CD14-positive monocyte (primary cell): ENCODE results near the gene FAM120A. TPM values are rescaled to one million over a fixed set of nuclear protein-coding genes. Genes with fewer than 3 reads are reported as not detected.

Experiments used
- DNase-seq, 3 donors: peaks; one replicate each; pipeline ENCODE4 v3.0.0-alpha.2; 2011 to 2022
- H2AFZ ChIP-seq: 2 replicates; pipeline ENCODE4 v1.6.0; 2012; ENCODE audit warnings: mild to moderate bottlenecking, low read depth, low read length, inconsistent platforms; ENCODE audit not compliant: insufficient read depth, poor library complexity, severe bottlenecking
- H3K27ac ChIP-seq, 2 donors: 1 replicate in 1 of 2; 2 replicates in 1 of 2; pipeline ENCODE4 v1.5.1; 2012 to 2013; ENCODE audit warnings: low read length in 2 of 2, control low read depth in 1 of 2, inconsistent platforms in 1 of 2, low read depth in 1 of 2, mild to moderate bottlenecking in 1 of 2
- H3K27me3 ChIP-seq, 2 donors: one replicate each; pipeline versions ENCODE4 v1.6.0 to v1.6.1; 2011 to 2013; ENCODE audit warnings: low read length in 2 of 2; ENCODE audit not compliant: control insufficient read depth in 2 of 2, insufficient read depth in 2 of 2
- H3K36me3 ChIP-seq, 2 donors: replicated peaks in 1 of 2; 1 replicate in 1 of 2; 2 replicates in 1 of 2; pipeline versions ENCODE4 v1.5.1 to v1.6.1; 2012 to 2013; ENCODE audit warnings: low read length in 2 of 2, control low read depth in 1 of 2, inconsistent platforms in 1 of 2, mild to moderate bottlenecking in 1 of 2; ENCODE audit not compliant: insufficient read depth in 2 of 2, control insufficient read depth in 1 of 2
- H3K4me1 ChIP-seq, 2 donors: 1 replicate in 1 of 2; 2 replicates in 1 of 2; pipeline versions ENCODE4 v1.5.1 to v1.6.1; 2012 to 2013; ENCODE audit warnings: low read length in 2 of 2, control low read depth in 1 of 2, inconsistent platforms in 1 of 2, mild to moderate bottlenecking in 1 of 2, moderate library complexity in 1 of 2; ENCODE audit not compliant: insufficient read depth in 2 of 2, control insufficient read depth in 1 of 2
- H3K4me2 ChIP-seq: replicated peaks from 2 replicates; pipeline ENCODE3; 2012; ENCODE audit warnings: low read length, moderate library complexity, mild to moderate bottlenecking; ENCODE audit not compliant: poor library complexity, severe bottlenecking; ENCODE audit errors: extremely low read depth
- H3K4me3 ChIP-seq, 3 experiments: fragments of 200-600 bp in 1 of 3; sonication (generic) in 1 of 3; replicated peaks in 1 of 3; 1 replicate in 2 of 3; 2 replicates in 1 of 3; pipeline ENCODE4 v1.5.1; 2011 to 2013; ENCODE audit warnings: low read length in 3 of 3, mild to moderate bottlenecking in 3 of 3, control low read depth in 2 of 3, low read depth in 2 of 3, inconsistent platforms in 1 of 3, moderate library complexity in 1 of 3
- H3K79me2 ChIP-seq: 2 replicates; pipeline ENCODE4 v1.6.0; 2012; ENCODE audit warnings: mild to moderate bottlenecking, control low read depth, inconsistent platforms, low read length, moderate library complexity; ENCODE audit not compliant: insufficient read depth
- H3K9ac ChIP-seq: 2 replicates; pipeline ENCODE4 v1.6.0; 2017; ENCODE audit warnings: low read length, mild to moderate bottlenecking; ENCODE audit not compliant: insufficient read depth, poor library complexity, severe bottlenecking
- H3K9me3 ChIP-seq, 2 donors: replicated peaks in 1 of 2; 1 replicate in 1 of 2; 2 replicates in 1 of 2; pipeline versions ENCODE4 v1.5.1 to v1.6.1; 2012 to 2013; ENCODE audit warnings: low read length in 2 of 2, control low read depth in 1 of 2; ENCODE audit not compliant: control insufficient read depth in 1 of 2, insufficient read depth in 1 of 2
- H4K20me1 ChIP-seq: 2 replicates; pipeline ENCODE4 v1.6.0; 2012; ENCODE audit warnings: mild to moderate bottlenecking, low read length, control low read depth, moderate library complexity; ENCODE audit not compliant: insufficient read depth
- H3K27ac Mint-ChIP-seq, 7 donors: one replicate each; pipeline ENCODE4 v1.8.0; 2020; ENCODE audit warnings: mild to moderate bottlenecking in 7 of 7, mixed read lengths in 7 of 7, moderate library complexity in 6 of 7, inconsistent platforms in 2 of 7
- H3K27me3 Mint-ChIP-seq, 3 donors: one replicate each; pipeline ENCODE4 v1.8.0; 2021 to 2022; ENCODE audit warnings: low read depth in 3 of 3, mild to moderate bottlenecking in 3 of 3, mixed read lengths in 3 of 3, moderate library complexity in 3 of 3, inconsistent platforms in 1 of 3
- H3K36me3 Mint-ChIP-seq, 2 donors: one replicate each; pipeline ENCODE4 v1.8.0; 2020; ENCODE audit warnings: mixed read lengths in 2 of 2, inconsistent platforms in 1 of 2, mild to moderate bottlenecking in 1 of 2
- H3K4me1 Mint-ChIP-seq: one replicate; pipeline ENCODE4 v1.8.0; 2020; ENCODE audit warnings: mild to moderate bottlenecking, mixed read lengths
- H3K4me3 Mint-ChIP-seq, 2 donors: one replicate each; pipeline ENCODE4 v1.8.0; 2020; ENCODE audit warnings: mild to moderate bottlenecking in 2 of 2, mixed read lengths in 2 of 2, moderate library complexity in 1 of 2
- H3K9me3 Mint-ChIP-seq, 7 donors: one replicate each; pipeline ENCODE4 v1.8.0; 2020 to 2022; ENCODE audit warnings: mixed read lengths in 7 of 7, mild to moderate bottlenecking in 6 of 7, moderate library complexity in 6 of 7, inconsistent platforms in 2 of 7
- WGBS: methylation state at CpG from one replicate; pipeline ENCODE4 v1.1.5; 2013; ENCODE audit warnings: missing lambda C conversion rate; ENCODE audit not compliant: insufficient coverage; 5-methylcytosine and 5-hydroxymethylcytosine counted together
- intact Hi-C, 2 donors: fragments of 100-400 bp; cut with micrococcal nuclease; formaldehyde crosslinking; loops; one replicate each; pipeline versions ENCODE4 v1.15.0 to v1.15.1; 2023
- polyA plus RNA-seq, 3 donors: library from polyadenylated mRNA; depleted of rRNA in 1 of 3; unstranded in 2 of 3; stranded (reverse) in 1 of 3; fragments of 300-500 nt in 2 of 3; fragments of >200 nt in 1 of 3; fragmentation: Illumina TruSeq in 2 of 3; gene quantifications; 1 replicate in 2 of 3; 2 replicates in 1 of 3; pipeline ENCODE4 v1.2.3, GENCODE V29; 2012 to 2021
- TF ChIP-seq, protein P1 (sequence below): fragments of 200-600 bp; IDR thresholded peaks from one replicate; pipeline ENCODE4 v1.8.0; 2022; ENCODE audit warnings: antibody characterized with exemption, mild to moderate bottlenecking

Gene FAM120A
- polyA plus RNA-seq, 3 donors = 10.4 to 76.6 (median 12.7) TPM

DNA sequence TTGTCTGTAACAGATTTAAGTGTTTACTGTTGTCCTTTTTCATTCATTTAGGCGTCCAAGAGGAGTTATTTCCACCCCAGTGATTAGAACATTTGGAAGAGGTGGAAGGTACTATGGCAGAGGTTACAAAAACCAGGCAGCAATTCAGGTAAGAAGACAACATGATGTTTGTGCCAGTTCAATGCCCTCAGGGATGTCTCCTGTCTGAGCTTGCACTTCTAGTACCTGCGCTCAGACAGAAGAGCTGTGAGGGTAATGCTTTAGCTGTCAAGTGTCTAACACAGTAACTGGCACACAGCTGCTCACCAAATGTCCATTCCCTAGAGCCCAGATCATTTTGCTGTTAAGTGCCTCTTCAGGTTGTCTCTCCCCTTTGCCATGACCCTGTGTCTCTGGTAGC, 110.7 kb downstream of the FAM120A start:
- WGBS = no CpG with 5 or more reads among the region's 2 CpGs
- Histone ChIP-seq H3K9me3 (no peaks in the 10 kb centered on the region), H3K4me2 (no peak overlapping the region), H3K36me3 (peaks cover 70 to 81% of the 10 kb centered on the region in 2 donors), H3K27ac (no peak overlapping the region), H3K27me3 (no peaks in the 10 kb centered on the region), H3K9ac (no peak overlapping the region), H3K4me1 (peaks cover 10 to 13% of the 10 kb centered on the region in 2 donors), H4K20me1 (no peaks in the 10 kb centered on the region), H3K79me2 (no peaks in the 10 kb centered on the region), H3K4me3 (no peak overlapping the region), H2AFZ (no peak overlapping the region)
- intact Hi-C loops = loop anchor here in 1 of 2 donors (10.0 kb wide), 4 partner anchors 427 to 887 kb away; partner anchors contain the start of genes BICD2, CARD19, IPPK and NINJ1
- H3K36me3 Mint-ChIP-seq = peaks cover 66 to 76% of the 10 kb centered on the region in 2 donors
- peaks cover 0 to 1% (median 0%) of the 10 kb centered on the region in 3 donors for H3K27me3 Mint-ChIP-seq
- no peak overlapping the region for H3K27ac Mint-ChIP-seq
- H3K4me1 Mint-ChIP-seq = peaks cover 9% of the 10 kb centered on the region
- peaks cover 0 to 2% (median 0%) of the 10 kb centered on the region in 7 donors for H3K9me3 Mint-ChIP-seq
- no peak for DNase-seq
- TF ChIP-seq, protein P1, sequence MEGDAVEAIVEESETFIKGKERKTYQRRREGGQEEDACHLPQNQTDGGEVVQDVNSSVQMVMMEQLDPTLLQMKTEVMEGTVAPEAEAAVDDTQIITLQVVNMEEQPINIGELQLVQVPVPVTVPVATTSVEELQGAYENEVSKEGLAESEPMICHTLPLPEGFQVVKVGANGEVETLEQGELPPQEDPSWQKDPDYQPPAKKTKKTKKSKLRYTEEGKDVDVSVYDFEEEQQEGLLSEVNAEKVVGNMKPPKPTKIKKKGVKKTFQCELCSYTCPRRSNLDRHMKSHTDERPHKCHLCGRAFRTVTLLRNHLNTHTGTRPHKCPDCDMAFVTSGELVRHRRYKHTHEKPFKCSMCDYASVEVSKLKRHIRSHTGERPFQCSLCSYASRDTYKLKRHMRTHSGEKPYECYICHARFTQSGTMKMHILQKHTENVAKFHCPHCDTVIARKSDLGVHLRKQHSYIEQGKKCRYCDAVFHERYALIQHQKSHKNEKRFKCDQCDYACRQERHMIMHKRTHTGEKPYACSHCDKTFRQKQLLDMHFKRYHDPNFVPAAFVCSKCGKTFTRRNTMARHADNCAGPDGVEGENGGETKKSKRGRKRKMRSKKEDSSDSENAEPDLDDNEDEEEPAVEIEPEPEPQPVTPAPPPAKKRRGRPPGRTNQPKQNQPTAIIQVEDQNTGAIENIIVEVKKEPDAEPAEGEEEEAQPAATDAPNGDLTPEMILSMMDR = no peak
- H3K4me3 Mint-ChIP-seq = no peak overlapping the region

DNA sequence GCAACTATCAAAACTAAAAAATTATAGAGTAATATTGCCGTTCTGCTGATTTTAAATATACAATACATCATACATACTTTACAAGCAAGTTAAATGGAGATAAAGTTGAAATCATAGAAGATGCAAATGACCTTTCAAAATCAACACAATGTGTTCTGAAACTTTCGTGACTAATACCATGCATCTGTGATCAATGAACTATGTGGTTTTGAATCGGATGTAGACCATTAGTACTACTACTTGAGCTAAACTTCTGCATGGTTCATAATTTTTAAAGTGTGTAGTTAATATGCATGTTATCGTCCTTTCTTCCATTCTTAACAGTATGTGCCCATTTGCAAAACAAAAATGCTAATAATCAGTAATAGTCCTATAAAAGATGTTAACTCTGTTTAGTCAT, 113.6 kb downstream of the FAM120A start:
- Mint-ChIP-seq H3K36me3 (peaks cover 38 to 51% of the 10 kb centered on the region in 2 donors), H3K27me3 (peaks cover 0 to 2% (median 1%) of the 10 kb centered on the region in 3 donors), H3K4me1 (peaks cover 29% of the 10 kb centered on the region), H3K9me3 (no peaks in the 10 kb centered on the region), H3K4me3 (no peak overlapping the region), H3K27ac (no peak overlapping the region)
- H3K4me2 ChIP-seq = no peak overlapping the region
- peaks cover 42 to 52% of the 10 kb centered on the region in 2 donors for H3K36me3 ChIP-seq
- no peaks in the 10 kb centered on the region for H3K27me3 ChIP-seq
- no peaks in the 10 kb centered on the region for H3K79me2 ChIP-seq
- H3K9me3 ChIP-seq = no peaks in the 10 kb centered on the region
- no CpG with 5 or more reads among the region's 4 CpGs for WGBS
- TF ChIP-seq, protein P1 = no peak
- peaks cover 30 to 34% of the 10 kb centered on the region in 2 donors for H3K4me1 ChIP-seq
- no peak overlapping the region for H3K27ac ChIP-seq
- H2AFZ ChIP-seq = no peak overlapping the region
- H4K20me1 ChIP-seq = no peaks in the 10 kb centered on the region
- H3K9ac ChIP-seq = no peak overlapping the region
- DNase-seq = no peak
- no peak overlapping the region for H3K4me3 ChIP-seq
- intact Hi-C loops = loop anchor here (5.0 to 10.0 kb wide), 9 partner anchors 58 to 890 kb away; partner anchors contain the start of genes BICD2 (in 1 of the 2), CARD19 (in 1 of the 2), FAM120A (in 1 of the 2) and FAM120AOS (in 1 of the 2)
